Measurements from ENCODE around the gene CRB1.

Gene CRB1

DNA sequence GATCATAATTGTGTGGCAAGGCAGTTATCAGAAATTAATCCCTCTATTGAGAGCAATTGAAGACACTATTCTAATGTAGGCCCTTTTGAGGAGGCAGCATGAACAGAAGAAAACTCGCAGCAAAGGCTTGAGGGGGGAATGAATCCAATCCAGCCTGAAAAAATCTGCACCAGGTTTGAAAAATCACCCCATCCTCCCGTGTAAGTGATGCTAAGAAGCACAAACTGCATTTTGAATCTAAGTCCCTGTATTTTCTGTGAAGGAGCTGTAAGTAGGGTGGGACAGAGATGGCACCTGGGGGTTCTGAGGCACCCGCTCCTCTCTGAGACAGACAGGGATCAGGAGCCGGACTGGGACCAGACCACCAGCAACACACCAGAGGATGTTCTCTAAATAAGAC, at the start of gene CRB1:
TSS of gene CRB1 (plus strand) at position 241 of the 400 bp plus-strand sequence. CDS start 161 bp downstream, outside the sequence.
- no peak within 1 kb of the TSS for H3K27ac ChIP-seq (ENCODE audit: low read depth, low read length)
- no peak within 1 kb of the TSS for H3K9ac ChIP-seq (ENCODE audit: low read length)
- H3K4me3 ChIP-seq (ENCODE audit: low read length), result no peak within 1 kb of the TSS
- H3K36me3 ChIP-seq (ENCODE audit: control insufficient read depth, insufficient read depth, low read length), result no peaks in the 10 kb centered on the region
- H3K27me3 ChIP-seq (ENCODE audit: control insufficient read depth, insufficient read depth, low read length), result no peaks in the 10 kb centered on the region
- no peaks in the 10 kb centered on the region for H3K4me1 ChIP-seq (ENCODE audit: control insufficient read depth, insufficient read depth, low read length)

DNA sequence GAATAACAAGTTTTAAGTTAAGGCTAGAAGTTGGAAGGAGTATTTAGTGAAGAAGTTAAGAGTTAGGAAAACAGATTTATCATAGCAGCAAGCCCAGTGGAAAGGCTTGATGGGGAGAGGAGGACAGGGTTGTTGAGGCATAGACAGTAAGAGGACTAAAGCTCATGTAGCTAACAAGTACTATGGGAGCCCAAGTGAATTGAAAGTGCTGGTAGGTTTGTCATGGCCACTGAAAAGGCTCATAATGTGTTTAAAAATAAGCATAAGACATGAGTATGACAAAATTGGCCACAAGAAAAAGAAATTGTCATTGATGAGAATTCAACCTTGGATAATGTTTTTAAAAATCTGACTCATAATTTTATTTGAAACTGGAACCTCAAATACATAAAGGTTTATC, 49.2 kb upstream of the CRB1 start:
- Histone ChIP-seq H3K36me3 (ENCODE audit: control insufficient read depth, insufficient read depth, low read length) (no peaks in the 10 kb centered on the region), H3K27ac (ENCODE audit: low read depth, low read length) (no peak overlapping the region), H3K27me3 (ENCODE audit: control insufficient read depth, insufficient read depth, low read length) (no peaks in the 10 kb centered on the region), H3K4me1 (ENCODE audit: control insufficient read depth, insufficient read depth, low read length) (no peaks in the 10 kb centered on the region), H3K4me3 (ENCODE audit: low read length) (no peak overlapping the region), H3K9ac (ENCODE audit: low read length) (no peak overlapping the region)

DNA sequence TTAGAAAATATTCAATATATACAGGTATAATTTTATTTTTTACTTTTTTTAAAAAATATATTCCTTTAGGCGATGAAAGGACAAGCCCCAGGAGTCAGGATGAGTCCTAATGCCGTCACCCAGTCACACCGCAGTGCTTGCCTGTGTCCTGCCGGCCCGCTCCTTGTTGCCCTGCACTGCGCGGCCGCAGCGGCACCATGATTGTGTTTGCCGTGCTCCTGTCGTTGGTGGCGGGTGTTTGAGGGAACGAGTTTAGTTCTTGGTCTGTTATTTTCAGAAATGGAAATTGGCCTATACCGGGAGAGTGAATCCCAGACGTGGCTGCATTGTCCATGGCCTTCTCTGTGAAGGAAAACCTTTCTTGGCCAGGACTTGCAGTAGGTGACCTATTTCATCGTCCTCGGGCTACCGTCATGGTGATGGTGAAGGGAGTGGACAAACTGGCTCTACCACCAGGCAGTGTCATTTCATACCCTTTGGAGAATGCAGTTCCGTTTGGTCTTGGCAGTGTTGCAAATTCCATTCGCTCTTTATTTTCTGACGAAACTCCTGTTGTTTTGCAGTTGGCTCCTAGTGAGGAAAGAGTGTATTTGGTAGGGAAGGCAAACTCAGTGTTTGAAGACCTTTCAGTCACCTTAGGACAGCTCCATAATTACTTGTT, 45.9 kb upstream of the CRB1 start:
- no peak overlapping the region for H3K27ac ChIP-seq (ENCODE audit: low read depth, low read length)
- no peaks in the 10 kb centered on the region for H3K36me3 ChIP-seq (ENCODE audit: control insufficient read depth, insufficient read depth, low read length)
- no peaks in the 10 kb centered on the region for H3K4me1 ChIP-seq (ENCODE audit: control insufficient read depth, insufficient read depth, low read length)
- H3K4me3 ChIP-seq (ENCODE audit: low read length), result no peak overlapping the region
- H3K27me3 ChIP-seq (ENCODE audit: control insufficient read depth, insufficient read depth, low read length), result no peaks in the 10 kb centered on the region
- no peak overlapping the region for H3K9ac ChIP-seq (ENCODE audit: low read length)

DNA sequence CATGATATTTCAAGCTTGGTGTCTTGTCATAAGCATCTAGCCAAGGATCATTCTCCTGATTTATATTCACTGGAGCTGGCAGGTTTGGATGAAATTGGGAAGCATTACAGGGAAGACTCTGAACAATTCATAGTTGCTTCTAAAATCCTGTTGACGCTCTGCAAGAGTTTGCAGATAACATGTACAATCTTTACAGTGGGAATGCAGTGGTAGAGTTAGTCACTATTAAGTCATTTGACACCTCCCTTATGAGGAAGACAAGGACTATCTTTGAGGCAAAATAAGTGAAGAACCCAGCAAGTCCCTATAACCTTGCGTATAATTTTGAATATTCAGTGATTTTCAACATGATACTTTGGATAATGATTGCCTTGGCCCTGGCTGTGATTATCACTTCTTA, 45.3 kb upstream of the CRB1 start:
- no peak overlapping the region for H3K4me3 ChIP-seq (ENCODE audit: low read length)
- H3K27ac ChIP-seq (ENCODE audit: low read depth, low read length), result no peak overlapping the region
- H3K9ac ChIP-seq (ENCODE audit: low read length), result no peak overlapping the region
- no peaks in the 10 kb centered on the region for H3K36me3 ChIP-seq (ENCODE audit: control insufficient read depth, insufficient read depth, low read length)
- no peaks in the 10 kb centered on the region for H3K27me3 ChIP-seq (ENCODE audit: control insufficient read depth, insufficient read depth, low read length)
- H3K4me1 ChIP-seq (ENCODE audit: control insufficient read depth, insufficient read depth, low read length), result no peaks in the 10 kb centered on the region

DNA sequence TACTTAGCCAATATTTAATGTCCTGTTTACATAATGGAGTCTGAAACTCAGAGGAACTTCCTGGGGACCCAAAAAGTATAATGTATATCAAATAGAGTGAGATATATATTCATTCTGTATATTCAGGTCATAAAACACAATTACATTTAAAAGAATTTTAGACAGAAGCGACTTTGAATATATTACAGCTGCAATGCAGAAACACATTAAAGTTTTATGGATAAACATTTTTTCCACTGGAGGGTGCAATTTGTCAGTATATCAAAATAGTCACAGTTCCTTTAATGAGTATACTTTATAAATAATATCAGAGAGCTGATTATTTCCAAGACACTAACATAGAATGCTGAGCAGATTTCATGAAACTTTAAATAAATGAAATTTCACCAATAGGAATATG, 43.9 kb upstream of the CRB1 start:
- no peak overlapping the region for H3K4me3 ChIP-seq (ENCODE audit: low read length)
- H3K27me3 ChIP-seq (ENCODE audit: control insufficient read depth, insufficient read depth, low read length), result no peaks in the 10 kb centered on the region
- no peak overlapping the region for H3K27ac ChIP-seq (ENCODE audit: low read depth, low read length)
- no peaks in the 10 kb centered on the region for H3K36me3 ChIP-seq (ENCODE audit: control insufficient read depth, insufficient read depth, low read length)
- no peak overlapping the region for H3K9ac ChIP-seq (ENCODE audit: low read length)
- H3K4me1 ChIP-seq (ENCODE audit: control insufficient read depth, insufficient read depth, low read length), result no peaks in the 10 kb centered on the region

DNA sequence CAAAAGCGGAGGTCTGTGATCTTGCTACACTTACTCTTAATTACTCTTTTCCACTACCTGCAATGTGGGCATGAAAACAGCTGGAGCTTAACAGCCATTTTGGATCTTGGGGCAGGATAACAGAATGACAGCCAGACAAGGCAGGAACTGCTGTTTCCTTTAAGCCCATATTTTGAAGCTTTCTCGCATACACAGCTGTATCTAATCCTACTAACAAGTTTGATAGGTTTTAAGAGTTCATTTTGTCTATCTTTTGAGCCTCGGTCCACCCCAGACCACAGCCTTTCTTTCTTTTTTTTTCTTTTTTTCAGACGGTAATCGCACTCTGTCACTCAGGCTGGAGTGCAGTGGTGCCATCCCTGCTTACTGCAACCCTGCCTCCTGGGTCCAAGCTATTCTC, 42.4 kb upstream of the CRB1 start:
- no peaks in the 10 kb centered on the region for H3K27me3 ChIP-seq (ENCODE audit: control insufficient read depth, insufficient read depth, low read length)
- no peaks in the 10 kb centered on the region for H3K4me1 ChIP-seq (ENCODE audit: control insufficient read depth, insufficient read depth, low read length)
- no peak overlapping the region for H3K27ac ChIP-seq (ENCODE audit: low read depth, low read length)
- no peaks in the 10 kb centered on the region for H3K36me3 ChIP-seq (ENCODE audit: control insufficient read depth, insufficient read depth, low read length)
- no peak overlapping the region for H3K9ac ChIP-seq (ENCODE audit: low read length)
- H3K4me3 ChIP-seq (ENCODE audit: low read length), result no peak overlapping the region

DNA sequence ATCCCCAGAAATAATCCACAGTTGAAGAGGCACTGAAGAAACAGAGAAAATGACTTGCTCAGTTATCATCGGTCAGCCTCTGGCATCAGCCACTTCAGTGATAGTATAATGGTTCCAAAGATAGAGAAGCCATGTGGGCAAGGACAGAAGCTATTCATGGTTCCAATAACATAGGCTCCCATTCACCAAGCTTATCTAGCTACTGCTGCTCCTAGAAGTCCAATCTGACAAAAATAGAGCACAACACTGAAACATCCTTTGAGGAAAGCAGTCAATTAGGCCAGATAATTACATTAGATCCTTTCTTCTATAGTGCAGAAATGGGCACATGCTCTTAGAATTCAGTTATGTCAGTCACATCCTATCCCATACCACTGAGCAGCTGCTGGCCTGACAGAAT, 33.5 kb upstream of the CRB1 start:
- Histone ChIP-seq H3K9ac (ENCODE audit: low read length) (no peak overlapping the region), H3K4me1 (ENCODE audit: control insufficient read depth, insufficient read depth, low read length) (no peaks in the 10 kb centered on the region), H3K36me3 (ENCODE audit: control insufficient read depth, insufficient read depth, low read length) (no peaks in the 10 kb centered on the region), H3K27ac (ENCODE audit: low read depth, low read length) (no peak overlapping the region), H3K27me3 (ENCODE audit: control insufficient read depth, insufficient read depth, low read length) (no peaks in the 10 kb centered on the region), H3K4me3 (ENCODE audit: low read length) (no peak overlapping the region)

DNA sequence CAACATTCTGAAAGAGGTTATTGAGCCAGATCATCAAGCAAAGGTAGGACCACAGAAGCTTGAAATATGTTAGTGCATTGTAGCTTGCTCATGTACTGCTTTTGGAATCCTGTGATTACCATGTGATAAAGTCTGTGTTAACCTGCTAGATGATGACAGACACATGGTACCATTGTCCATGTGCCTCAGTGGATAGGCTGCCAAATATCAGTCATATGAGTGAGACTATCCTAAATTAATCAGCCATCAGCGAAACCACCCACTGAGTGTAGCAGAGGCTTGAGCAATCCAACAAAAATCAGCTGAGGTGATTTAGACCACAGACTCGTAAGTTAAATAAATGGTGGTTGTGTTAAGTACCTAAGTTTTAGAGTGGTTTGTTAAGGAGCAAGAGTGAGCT, 32.7 kb upstream of the CRB1 start:
- Histone ChIP-seq H3K36me3 (ENCODE audit: control insufficient read depth, insufficient read depth, low read length) (no peaks in the 10 kb centered on the region), H3K4me3 (ENCODE audit: low read length) (no peak overlapping the region), H3K27me3 (ENCODE audit: control insufficient read depth, insufficient read depth, low read length) (no peaks in the 10 kb centered on the region), H3K27ac (ENCODE audit: low read depth, low read length) (no peak overlapping the region), H3K9ac (ENCODE audit: low read length) (no peak overlapping the region), H3K4me1 (ENCODE audit: control insufficient read depth, insufficient read depth, low read length) (no peaks in the 10 kb centered on the region)

DNA sequence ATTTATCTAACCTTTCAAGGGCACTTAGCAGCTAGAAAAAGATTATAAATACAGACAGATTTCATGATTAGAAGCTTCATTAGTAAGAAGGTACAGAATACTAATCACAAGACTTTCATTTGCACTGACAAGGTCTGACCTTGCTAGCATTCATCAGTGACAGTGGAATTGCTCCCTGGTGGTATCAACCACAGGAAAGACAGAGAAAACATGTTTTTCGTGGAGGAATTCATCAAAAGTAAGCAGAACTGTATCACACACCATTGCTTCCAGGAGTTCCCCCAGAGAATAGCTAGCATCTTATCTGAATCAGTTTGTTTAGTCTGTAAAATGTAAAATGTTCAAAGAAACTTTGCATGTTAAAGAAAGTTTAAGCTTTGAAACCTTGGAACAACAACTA, 20.6 kb upstream of the CRB1 start:
- Histone ChIP-seq H3K36me3 (ENCODE audit: control insufficient read depth, insufficient read depth, low read length) (no peaks in the 10 kb centered on the region), H3K27me3 (ENCODE audit: control insufficient read depth, insufficient read depth, low read length) (no peaks in the 10 kb centered on the region), H3K4me1 (ENCODE audit: control insufficient read depth, insufficient read depth, low read length) (no peaks in the 10 kb centered on the region), H3K9ac (ENCODE audit: low read length) (no peak overlapping the region), H3K4me3 (ENCODE audit: low read length) (no peak overlapping the region), H3K27ac (ENCODE audit: low read depth, low read length) (no peak overlapping the region)

DNA sequence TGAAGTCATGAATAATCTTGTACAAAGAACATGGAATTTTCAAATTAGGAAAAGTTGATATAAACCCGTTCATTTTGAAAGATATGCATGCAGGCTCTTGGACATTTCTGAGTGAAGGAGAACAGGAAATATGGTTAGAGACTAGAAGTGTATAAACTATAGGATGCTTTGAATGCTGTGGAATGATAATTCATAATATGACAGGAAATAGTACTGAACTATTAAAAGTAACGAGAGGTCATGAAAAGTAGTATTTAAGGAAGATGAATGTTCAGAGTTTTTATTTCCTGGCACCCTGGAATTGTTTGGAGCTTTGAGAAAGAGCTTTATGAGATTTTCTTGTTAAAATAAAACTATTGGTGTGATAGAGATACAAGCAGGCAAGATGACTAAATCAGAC, 18.7 kb upstream of the CRB1 start:
- no peaks in the 10 kb centered on the region for H3K36me3 ChIP-seq (ENCODE audit: control insufficient read depth, insufficient read depth, low read length)
- H3K27me3 ChIP-seq (ENCODE audit: control insufficient read depth, insufficient read depth, low read length), result no peaks in the 10 kb centered on the region
- no peak overlapping the region for H3K27ac ChIP-seq (ENCODE audit: low read depth, low read length)
- H3K4me1 ChIP-seq (ENCODE audit: control insufficient read depth, insufficient read depth, low read length), result no peaks in the 10 kb centered on the region
- no peak overlapping the region for H3K4me3 ChIP-seq (ENCODE audit: low read length)
- H3K9ac ChIP-seq (ENCODE audit: low read length), result no peak overlapping the region

DNA sequence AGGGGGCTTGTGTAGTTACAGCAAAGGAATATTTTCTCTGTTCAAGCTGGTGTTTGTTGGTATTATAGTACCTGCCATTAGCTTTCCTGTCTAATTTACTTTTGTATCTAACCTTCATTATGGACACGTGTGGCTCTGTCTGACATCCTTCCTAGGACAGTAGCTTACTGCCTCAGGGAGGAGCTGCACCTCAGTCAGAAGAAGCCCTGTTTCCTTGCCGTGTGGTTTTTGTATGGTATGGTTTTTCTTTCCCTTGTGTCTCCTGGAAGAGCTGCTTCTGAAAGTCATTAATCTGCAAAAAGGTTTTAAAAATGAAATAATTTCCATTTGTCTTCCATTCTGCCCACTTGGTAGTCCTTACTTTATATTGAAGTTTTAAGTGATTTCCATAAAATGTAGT, 17.4 kb upstream of the CRB1 start:
- no peak overlapping the region for H3K4me3 ChIP-seq (ENCODE audit: low read length)
- H3K4me1 ChIP-seq (ENCODE audit: control insufficient read depth, insufficient read depth, low read length), result no peaks in the 10 kb centered on the region
- no peaks in the 10 kb centered on the region for H3K36me3 ChIP-seq (ENCODE audit: control insufficient read depth, insufficient read depth, low read length)
- H3K27ac ChIP-seq (ENCODE audit: low read depth, low read length), result no peak overlapping the region
- H3K27me3 ChIP-seq (ENCODE audit: control insufficient read depth, insufficient read depth, low read length), result no peaks in the 10 kb centered on the region
- H3K9ac ChIP-seq (ENCODE audit: low read length), result no peak overlapping the region

DNA sequence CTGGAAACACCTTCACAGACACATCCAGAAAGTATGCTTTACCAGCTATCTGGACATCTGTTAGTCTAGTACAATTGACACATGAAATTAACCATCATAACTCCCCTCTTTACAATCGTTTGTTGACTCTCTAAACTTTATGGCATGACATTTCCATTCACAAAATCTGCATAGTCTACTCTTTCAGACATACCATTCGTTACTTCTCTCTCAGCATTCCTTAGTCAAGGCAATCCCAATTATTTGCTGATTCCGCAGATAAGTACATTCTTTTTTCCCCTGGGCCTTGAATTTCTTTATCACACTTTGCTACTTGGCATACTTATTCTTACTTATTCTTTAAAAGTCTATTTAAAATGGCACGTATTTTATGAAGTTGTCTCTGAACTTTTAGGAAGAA, 15.1 kb upstream of the CRB1 start:
- Histone ChIP-seq H3K36me3 (ENCODE audit: control insufficient read depth, insufficient read depth, low read length) (no peaks in the 10 kb centered on the region), H3K9ac (ENCODE audit: low read length) (no peak overlapping the region), H3K4me3 (ENCODE audit: low read length) (no peak overlapping the region), H3K27ac (ENCODE audit: low read depth, low read length) (no peak overlapping the region), H3K4me1 (ENCODE audit: control insufficient read depth, insufficient read depth, low read length) (no peaks in the 10 kb centered on the region), H3K27me3 (ENCODE audit: control insufficient read depth, insufficient read depth, low read length) (no peaks in the 10 kb centered on the region)

DNA sequence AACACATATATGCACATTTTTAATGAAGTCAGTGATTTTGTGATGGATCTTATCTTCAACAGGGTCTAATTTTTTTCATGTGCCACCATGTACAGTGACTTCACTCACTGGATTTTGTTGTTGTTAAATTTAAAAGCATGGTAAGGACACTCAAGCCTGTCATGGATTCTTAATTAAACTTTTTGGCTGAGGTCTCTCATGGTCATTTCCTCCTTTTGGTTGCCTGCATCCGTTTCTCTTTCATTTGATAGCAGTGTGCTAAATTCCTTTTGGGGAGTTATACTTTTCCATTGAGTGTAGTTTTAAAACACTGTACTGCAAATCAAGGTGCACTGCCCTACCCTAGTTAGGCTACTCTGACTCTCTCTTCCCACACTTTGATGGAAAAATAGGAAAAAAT, 13.2 kb upstream of the CRB1 start:
- no peaks in the 10 kb centered on the region for H3K27me3 ChIP-seq (ENCODE audit: control insufficient read depth, insufficient read depth, low read length)
- no peak overlapping the region for H3K4me3 ChIP-seq (ENCODE audit: low read length)
- no peak overlapping the region for H3K9ac ChIP-seq (ENCODE audit: low read length)
- no peaks in the 10 kb centered on the region for H3K4me1 ChIP-seq (ENCODE audit: control insufficient read depth, insufficient read depth, low read length)
- H3K36me3 ChIP-seq (ENCODE audit: control insufficient read depth, insufficient read depth, low read length), result no peaks in the 10 kb centered on the region
- no peak overlapping the region for H3K27ac ChIP-seq (ENCODE audit: low read depth, low read length)
